22Rv1 (cell line): ENCODE results near the gene EHD4.

Experiments used
- CTCF ChIP-seq: fragments of 450-650 bp; IDR thresholded peaks from 2 replicates; pipeline ENCODE4 v1.5.1; 2017; ENCODE audit warnings: mild to moderate bottlenecking
- ZFX ChIP-seq: fragments of 450-650 bp; IDR thresholded peaks from 2 replicates; pipeline ENCODE4 v1.6.1; 2017; ENCODE audit warnings: antibody characterized with exemption, borderline replicate concordance

- no peak for TF ChIP-seq CTCF
- no peak for TF ChIP-seq ZFX
Observed at GRCh38 chr15:41915255-41915994, 56.9 kb downstream of the EHD4 start.
